ENCODE results near the gene ITGB1BP1. TPM values are rescaled to one million over a fixed set of nuclear protein-coding genes. Genes with fewer than 3 reads are reported as not detected.

The ITGB1BP1 gene
- total RNA-seq, 1 experiment from 2014 or later: 153 TPM

- no peak overlapping the region for H3K4me3 ChIP-seq (ENCODE audit: low read depth in 2 of 2, low read length in 2 of 2)
- H3K9me3 ChIP-seq (ENCODE audit: control insufficient read depth, insufficient read depth, low read depth, low read length): no peaks in the 10 kb centered on the region
- H3K4me1 ChIP-seq (ENCODE audit: control insufficient read depth, insufficient read depth, low read length): peaks cover 6% of the 10 kb centered on the region
- no peak for TF ChIP-seq CTCF (IDR thresholded peaks at IDR 0.05)
- no peak for TF ChIP-seq POLR2AphosphoS5 (IDR thresholded peaks at IDR 0.05; ENCODE audit: low read depth, low read length)
- TF ChIP-seq TCF7L2 (IDR thresholded peaks at IDR 0.05; ENCODE audit: low read depth, low read length): no peak
- no peak for TF ChIP-seq SIN3A (IDR thresholded peaks at IDR 0.05; ENCODE audit: borderline replicate concordance, insufficient read depth, low read depth, low read length)
- no peak for TF ChIP-seq REST (IDR thresholded peaks at IDR 0.05; ENCODE audit: insufficient read depth in 1 of 2, low read depth in 2 of 2, low read length in 1 of 2)
- POLR2A ChIA-PET: no interaction called here
- no TSS peak for BruUV-seq (replicated peaks)
- DNase-seq (ENCODE audit: low read depth, low spot score) (no peak), ATAC-seq (no peak)
- CTCF ChIA-PET: no interaction called here
- no peaks in the 10 kb centered on the region for H3K27me3 ChIP-seq (ENCODE audit: control insufficient read depth, insufficient read depth, low read length)
- intact Hi-C loops (cut with micrococcal nuclease; ENCODE audit: unreplicated experiment) (no loop called here), in situ Hi-C loops (cut with HindIII; ENCODE audit: low pct_unique_long_range_greater_than_20kb, low sequenced_read_pairs) (no loop called here)
- H3K27ac ChIP-seq (ENCODE audit: low read length): no peak overlapping the region
- peaks cover 3% of the 10 kb centered on the region; the same call in 1 of the 2 replicates for H3K36me3 ChIP-seq (ENCODE audit: control insufficient read depth, insufficient read depth, low read length)
Observed at GRCh38 chr2:9418746-9419145, 4.6 kb downstream of the ITGB1BP1 start.

GRCh38 chr2:9417725-9418124 lies 5.6 kb downstream of the ITGB1BP1 start:
- ATAC-seq: no peak
- no TSS peak for BruUV-seq (replicated peaks)
- Histone ChIP-seq H3K4me1 (ENCODE audit: control insufficient read depth, insufficient read depth, low read length) (peaks cover 6% of the 10 kb centered on the region), H3K9me3 (ENCODE audit: control insufficient read depth, insufficient read depth, low read depth, low read length) (no peaks in the 10 kb centered on the region), H3K27me3 (ENCODE audit: control insufficient read depth, insufficient read depth, low read length) (no peaks in the 10 kb centered on the region), H3K4me3 (ENCODE audit: low read depth in 2 of 2, low read length in 2 of 2) (no peak overlapping the region), H3K27ac (ENCODE audit: low read length) (no peak overlapping the region), H3K36me3 (ENCODE audit: control insufficient read depth, insufficient read depth, low read length) (no peaks in the 10 kb centered on the region; the same call in 1 of the 2 replicates)
- ChIA-PET CTCF (no interaction called here), POLR2A (no interaction called here)
- DNase-seq (ENCODE audit: low read depth, low spot score): no peak
- intact Hi-C loops (cut with micrococcal nuclease; ENCODE audit: unreplicated experiment) (no loop called here), in situ Hi-C loops (cut with HindIII; ENCODE audit: low pct_unique_long_range_greater_than_20kb, low sequenced_read_pairs) (no loop called here)
- no peak for TF ChIP-seq SIN3A (IDR thresholded peaks at IDR 0.05; ENCODE audit: borderline replicate concordance, insufficient read depth, low read depth, low read length)
- no peak for TF ChIP-seq POLR2AphosphoS5 (IDR thresholded peaks at IDR 0.05; ENCODE audit: low read depth, low read length)
- no peak for TF ChIP-seq REST (IDR thresholded peaks at IDR 0.05; ENCODE audit: insufficient read depth in 1 of 2, low read depth in 2 of 2, low read length in 1 of 2)
- TF ChIP-seq CTCF (IDR thresholded peaks at IDR 0.05): no peak
- no peak for TF ChIP-seq TCF7L2 (IDR thresholded peaks at IDR 0.05; ENCODE audit: low read depth, low read length)

Data from Panc1 (cell line).